Measurements from ENCODE around the gene STON2.

Gene STON2

GRCh38 chr14:81400852-81401251 is 728 bp upstream of the STON2 start:
- ChIA-PET POLR2A (interaction anchor here (1.2 kb wide), 1 partner anchor 182 kb away, joined by 4 read pairs; no protein-coding TSS in a partner anchor), CTCF (no interaction called here)
- H3K4me3 ChIP-seq (ENCODE audit: low read depth, low read length) = no peak overlapping the region
- TF ChIP-seq, protein P1, sequence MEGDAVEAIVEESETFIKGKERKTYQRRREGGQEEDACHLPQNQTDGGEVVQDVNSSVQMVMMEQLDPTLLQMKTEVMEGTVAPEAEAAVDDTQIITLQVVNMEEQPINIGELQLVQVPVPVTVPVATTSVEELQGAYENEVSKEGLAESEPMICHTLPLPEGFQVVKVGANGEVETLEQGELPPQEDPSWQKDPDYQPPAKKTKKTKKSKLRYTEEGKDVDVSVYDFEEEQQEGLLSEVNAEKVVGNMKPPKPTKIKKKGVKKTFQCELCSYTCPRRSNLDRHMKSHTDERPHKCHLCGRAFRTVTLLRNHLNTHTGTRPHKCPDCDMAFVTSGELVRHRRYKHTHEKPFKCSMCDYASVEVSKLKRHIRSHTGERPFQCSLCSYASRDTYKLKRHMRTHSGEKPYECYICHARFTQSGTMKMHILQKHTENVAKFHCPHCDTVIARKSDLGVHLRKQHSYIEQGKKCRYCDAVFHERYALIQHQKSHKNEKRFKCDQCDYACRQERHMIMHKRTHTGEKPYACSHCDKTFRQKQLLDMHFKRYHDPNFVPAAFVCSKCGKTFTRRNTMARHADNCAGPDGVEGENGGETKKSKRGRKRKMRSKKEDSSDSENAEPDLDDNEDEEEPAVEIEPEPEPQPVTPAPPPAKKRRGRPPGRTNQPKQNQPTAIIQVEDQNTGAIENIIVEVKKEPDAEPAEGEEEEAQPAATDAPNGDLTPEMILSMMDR (IDR thresholded peaks at IDR 0.05; ENCODE audit: insufficient read depth, low read length, missing control alignments) = no peak
- DNase-seq (ENCODE audit: low read depth, low spot score) = peak; percentile 34

- TF ChIP-seq, protein P1 (IDR thresholded peaks at IDR 0.05; ENCODE audit: insufficient read depth, low read length, missing control alignments) = no peak
- CTCF ChIA-PET = no interaction called here
Measured at GRCh38 chr14:81398196-81398891, 1.8 kb downstream of the STON2 start.

DNA sequence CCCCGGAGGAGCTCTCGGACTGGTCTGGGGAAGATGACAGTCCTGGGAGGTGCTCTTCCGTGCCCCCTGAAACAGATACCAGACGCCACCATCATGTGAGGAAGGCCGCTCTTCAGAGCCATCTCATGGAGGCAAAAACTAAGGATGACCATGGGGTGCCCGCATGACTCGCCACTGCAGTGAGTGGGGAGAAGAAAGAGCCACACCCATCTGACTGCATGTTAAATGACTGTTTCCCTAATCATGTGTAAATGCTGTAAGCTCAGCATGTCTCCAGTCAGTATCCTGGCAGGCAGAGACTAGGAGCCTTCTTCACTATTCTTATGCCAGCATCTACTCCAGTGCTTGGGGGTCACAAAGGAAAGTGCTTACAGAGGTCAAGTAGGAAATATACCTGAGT is 4.0 kb downstream of the STON2 start:
- no peak overlapping the region for H3K4me3 ChIP-seq (ENCODE audit: low read depth, low read length)
- CTCF ChIA-PET = no interaction called here
- POLR2A ChIA-PET = no interaction called here
- DNase-seq (ENCODE audit: low read depth, low spot score) = no peak
- TF ChIP-seq, protein P1 (IDR thresholded peaks at IDR 0.05; ENCODE audit: insufficient read depth, low read length, missing control alignments) = no peak

More at GRCh38 chr14:81398196-81398891, 1.8 kb downstream of the STON2 start:
- POLR2A ChIA-PET = no interaction called here
- no peak overlapping the region for H3K4me3 ChIP-seq (ENCODE audit: low read depth, low read length)
- DNase-seq (ENCODE audit: low read depth, low spot score) = no peak

DNA sequence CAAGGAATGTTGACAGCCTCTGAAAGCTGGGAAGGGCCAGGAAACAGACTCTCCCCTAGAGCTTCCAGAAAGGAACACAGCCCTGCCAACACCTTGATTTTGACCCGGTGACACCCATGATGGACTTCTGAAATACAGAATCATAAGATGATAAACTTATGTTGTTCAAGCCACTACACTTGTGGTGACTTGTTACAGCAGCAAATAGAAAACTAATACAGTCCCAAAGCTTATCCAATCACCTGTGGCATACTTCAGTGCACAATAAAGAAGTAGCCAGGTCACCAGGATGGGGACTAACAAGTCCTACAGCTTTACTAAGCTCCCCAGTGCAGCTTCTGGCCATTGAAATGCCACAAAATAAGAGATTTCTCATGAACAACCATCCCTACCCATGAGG is 5.4 kb downstream of the STON2 start:
- no peak overlapping the region for H3K4me3 ChIP-seq (ENCODE audit: low read depth, low read length)
- CTCF ChIA-PET = no interaction called here
- TF ChIP-seq, protein P1 (IDR thresholded peaks at IDR 0.05; ENCODE audit: insufficient read depth, low read length, missing control alignments) = no peak
- no peak for DNase-seq (ENCODE audit: low read depth, low spot score)
- POLR2A ChIA-PET = no interaction called here

DNA sequence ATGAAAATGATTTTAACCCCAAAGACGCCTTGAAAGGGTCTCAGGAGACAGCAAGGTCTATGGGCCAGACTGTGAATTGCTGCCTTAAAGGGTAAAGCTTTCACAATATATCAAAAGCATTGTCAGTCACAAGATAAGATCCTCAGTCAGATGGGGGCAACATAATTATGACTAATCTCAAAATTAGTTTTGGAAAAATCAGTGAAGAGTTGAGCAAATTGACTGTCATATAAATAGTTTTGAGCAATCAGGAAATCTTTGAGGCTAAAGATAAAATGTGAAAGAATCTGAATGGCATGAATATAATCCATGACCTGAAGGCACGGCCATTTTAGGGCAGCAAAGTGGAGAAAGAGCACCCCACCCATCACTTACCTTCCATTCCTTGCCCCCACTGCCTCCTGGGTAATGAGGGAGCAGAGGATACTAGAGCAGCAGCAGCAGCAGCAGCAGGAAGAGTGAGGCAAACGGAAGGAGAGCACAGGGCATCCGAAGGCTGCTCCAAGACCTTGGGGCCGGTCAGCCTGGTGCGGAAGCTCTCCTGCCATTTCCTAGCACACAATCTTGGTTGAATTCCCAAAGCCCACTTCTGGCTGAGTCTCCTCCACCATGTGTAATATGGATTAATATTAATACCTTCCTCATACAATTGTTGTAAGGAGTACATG is 7.0 kb downstream of the STON2 start:
- POLR2A ChIA-PET = no interaction called here
- no peak overlapping the region for H3K4me3 ChIP-seq (ENCODE audit: low read depth, low read length)
- CTCF ChIA-PET = no interaction called here
- no peak for DNase-seq (ENCODE audit: low read depth, low spot score)
- TF ChIP-seq, protein P1 (IDR thresholded peaks at IDR 0.05; ENCODE audit: insufficient read depth, low read length, missing control alignments) = no peak

GRCh38 chr14:81392052-81392451 is 8.1 kb downstream of the STON2 start:
- TF ChIP-seq, protein P1 (IDR thresholded peaks at IDR 0.05; ENCODE audit: insufficient read depth, low read length, missing control alignments) = no peak
- ChIA-PET POLR2A (no interaction called here), CTCF (no interaction called here)
- no peak for DNase-seq (ENCODE audit: low read depth, low spot score)
- no peak overlapping the region for H3K4me3 ChIP-seq (ENCODE audit: low read depth, low read length)

Measured in AG04449 (cell line).